ENCODE measurements around the gene DNAJA4. TPM values are rescaled to one million over a fixed set of nuclear protein-coding genes. Genes with fewer than 3 reads are reported as not detected.

Gene DNAJA4
- total and polyA plus RNA-seq, 2 of the 13 experiments (the other 11 are each of a cell fraction or from before 2014, with no cell fraction given): not detected

DNA sequence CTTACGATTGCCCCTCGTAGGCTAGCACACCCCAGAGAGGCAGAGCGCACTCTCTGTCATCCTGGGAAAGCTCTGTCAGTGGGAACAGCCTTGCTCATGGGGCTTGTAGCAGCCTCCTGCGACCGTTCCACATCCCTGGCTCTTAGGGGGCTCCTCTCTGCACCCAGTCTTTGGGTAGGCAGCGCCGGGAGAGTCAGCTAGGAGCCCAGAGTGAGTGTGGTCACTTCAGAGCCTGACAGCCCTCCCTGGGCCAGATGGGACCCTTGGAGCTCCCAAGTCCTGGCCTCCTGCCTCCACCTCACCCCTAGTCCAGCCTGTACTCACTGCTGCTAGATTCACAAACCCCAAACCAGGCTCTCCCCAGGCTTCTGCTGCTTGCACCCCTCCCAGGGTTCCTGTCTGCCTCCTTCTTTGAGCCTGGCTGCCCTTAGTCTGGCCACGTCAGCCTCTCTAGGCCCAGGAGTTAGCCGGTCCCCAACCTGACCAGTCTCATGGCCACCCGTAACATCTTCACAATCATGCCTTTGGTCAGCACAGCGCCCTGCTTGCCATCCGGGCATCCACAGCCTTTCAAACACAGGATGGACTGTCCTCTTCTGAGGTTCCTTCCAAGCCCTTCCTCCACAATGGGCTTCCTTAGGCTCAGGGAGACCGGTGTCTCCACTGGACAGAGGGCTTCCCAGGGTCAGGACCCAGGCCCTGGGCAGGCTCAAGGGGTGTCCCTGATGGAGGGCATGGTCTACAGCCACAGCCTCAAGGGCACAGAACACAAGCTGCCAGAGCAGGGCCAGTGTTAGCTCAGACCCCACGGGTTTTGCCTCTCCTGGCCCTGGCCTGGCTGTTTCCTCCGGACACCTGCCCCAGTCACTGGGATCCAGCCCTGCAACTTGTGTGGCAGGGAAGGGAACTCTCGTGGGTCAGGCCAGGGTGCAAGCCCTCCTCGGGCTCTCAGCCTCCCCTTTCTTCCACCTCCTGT, 34.6 kb upstream of the DNAJA4 start:
- no TSS peak for BruUV-seq (replicated peaks)
- no peak overlapping the region for H3K27ac ChIP-seq (ENCODE audit: extremely low read length, insufficient read depth, low read length)
- H3K4me1 ChIP-seq (ENCODE audit: insufficient read depth, low read length): no peaks in the 10 kb centered on the region
- intact Hi-C loops (cut with micrococcal nuclease; ENCODE audit: unreplicated experiment) (no loop called here), in situ Hi-C loops (cut with HindIII; ENCODE audit: extremely low pct_ligation_motif_present, low pct_unique_long_range_greater_than_20kb) (loop anchor here (25.0 kb wide), 1 partner anchor 267 kb away; no protein-coding TSS in a partner anchor)
- H2AFZ ChIP-seq (ENCODE audit: low read length): no peak overlapping the region
- ChIA-PET CTCF (ENCODE audit: low intra/inter-chr PET ratio, low total read pairs) (no interaction called here), POLR2A (no interaction called here)
- no peaks in the 10 kb centered on the region for H3K79me2 ChIP-seq (ENCODE audit: insufficient read depth, low read length)
- H3K4me3 ChIP-seq (replicated peaks in 1 of 3; ENCODE audit: insufficient read depth in 1 of 3, low read depth in 2 of 3, low read length in 3 of 3): no peak overlapping the region
- no peak for TF ChIP-seq TCF7L2 (IDR thresholded peaks at IDR 0.05; ENCODE audit: low read depth, low read length)
- no peak for TF ChIP-seq STAT5B (CRISPR knock-in tag; IDR thresholded peaks at IDR 0.05)
- no peak for TF ChIP-seq ZSCAN12 (CRISPR knock-in tag; IDR thresholded peaks at IDR 0.05)
- TF ChIP-seq ZNF235 (CRISPR knock-in tag; IDR thresholded peaks at IDR 0.05; ENCODE audit: borderline replicate concordance): no peak
- TF ChIP-seq FOXA3 (CRISPR knock-in tag; IDR thresholded peaks at IDR 0.05): no peak
- TF ChIP-seq ZNF672 (CRISPR knock-in tag; IDR thresholded peaks at IDR 0.05): no peak
- TF ChIP-seq XBP1 (CRISPR knock-in tag; IDR thresholded peaks at IDR 0.05): no peak
- TF ChIP-seq NFRKB (IDR thresholded peaks at IDR 0.05): no peak
- TF ChIP-seq, protein P1, sequence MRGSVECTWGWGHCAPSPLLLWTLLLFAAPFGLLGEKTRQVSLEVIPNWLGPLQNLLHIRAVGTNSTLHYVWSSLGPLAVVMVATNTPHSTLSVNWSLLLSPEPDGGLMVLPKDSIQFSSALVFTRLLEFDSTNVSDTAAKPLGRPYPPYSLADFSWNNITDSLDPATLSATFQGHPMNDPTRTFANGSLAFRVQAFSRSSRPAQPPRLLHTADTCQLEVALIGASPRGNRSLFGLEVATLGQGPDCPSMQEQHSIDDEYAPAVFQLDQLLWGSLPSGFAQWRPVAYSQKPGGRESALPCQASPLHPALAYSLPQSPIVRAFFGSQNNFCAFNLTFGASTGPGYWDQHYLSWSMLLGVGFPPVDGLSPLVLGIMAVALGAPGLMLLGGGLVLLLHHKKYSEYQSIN (CRISPR knock-in tag; IDR thresholded peaks at IDR 0.05; ENCODE audit: borderline replicate concordance): no peak
- TF ChIP-seq, protein P2, sequence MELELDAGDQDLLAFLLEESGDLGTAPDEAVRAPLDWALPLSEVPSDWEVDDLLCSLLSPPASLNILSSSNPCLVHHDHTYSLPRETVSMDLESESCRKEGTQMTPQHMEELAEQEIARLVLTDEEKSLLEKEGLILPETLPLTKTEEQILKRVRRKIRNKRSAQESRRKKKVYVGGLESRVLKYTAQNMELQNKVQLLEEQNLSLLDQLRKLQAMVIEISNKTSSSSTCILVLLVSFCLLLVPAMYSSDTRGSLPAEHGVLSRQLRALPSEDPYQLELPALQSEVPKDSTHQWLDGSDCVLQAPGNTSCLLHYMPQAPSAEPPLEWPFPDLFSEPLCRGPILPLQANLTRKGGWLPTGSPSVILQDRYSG (CRISPR knock-in tag; IDR thresholded peaks at IDR 0.05): no peak
- TF ChIP-seq PCBP2 (optimal IDR thresholded peaks at IDR 0.05; ENCODE audit: low read depth, low read length, poor library complexity, severe bottlenecking): no peak
- no peak for TF ChIP-seq DMAP1 (CRISPR knock-in tag; IDR thresholded peaks at IDR 0.05)
- TF ChIP-seq MTA3 (CRISPR knock-in tag; IDR thresholded peaks at IDR 0.05): no peak
- no peak for TF ChIP-seq MAFF (IDR thresholded peaks at IDR 0.05; ENCODE audit: low read depth, low read length)
- no peak for FAIRE-seq
- H3K36me3 ChIP-seq (replicated peaks in 1 of 2; ENCODE audit: control insufficient read depth in 1 of 2, insufficient read depth in 2 of 2, low read length in 2 of 2): no peaks in the 10 kb centered on the region
- no peak for DNase-seq (ENCODE audit: low spot score)
- no peak overlapping the region for H3K4me2 ChIP-seq (ENCODE audit: low read depth, low read length)
- no peak overlapping the region for H3K9ac ChIP-seq (ENCODE audit: insufficient read depth, low read depth, low read length)
- H4K20me1 ChIP-seq (ENCODE audit: insufficient read depth, low read length): no peaks in the 10 kb centered on the region
- H3K27me3 ChIP-seq (ENCODE audit: control insufficient read depth in 1 of 2, insufficient read depth in 2 of 2, low read length in 2 of 2): peaks cover 4 to 19% of the 10 kb centered on the region in 2 experiments; a peak in 3 of 5 replicates
- no peak for ATAC-seq
- peaks cover 6% of the 10 kb centered on the region; the same call in 1 of the 2 replicates for H3K9me3 ChIP-seq (ENCODE audit: low read length)
- WGBS (ENCODE audit: low lambda C conversion rate): 43% methylated on average over 15 of the region's 17 CpGs

All from HepG2 (cell line).